Adrenal gland (tissue), 5 donors: ENCODE measurements around the gene GPHN.

Experiments
- POLR2A ChIP-seq, 2 donors: fragments of 450-650 bp; IDR thresholded peaks; one replicate each; pipeline ENCODE4 v1.6.1; 2017; ENCODE audit warnings: antibody characterized with exemption in 2 of 2, mild to moderate bottlenecking in 2 of 2, moderate library complexity in 1 of 2
- TF ChIP-seq, protein P1 (sequence below), 6 experiments: fragments of 450-650 bp in 4 of 6; fragments of 200-600 bp in 2 of 6; sonication (generic) in 1 of 6; IDR thresholded peaks; 1 replicate in 5 of 6; 2 replicates in 1 of 6; pipeline versions ENCODE4 v1.5.1 to v1.8.0; 2016 to 2021; ENCODE audit warnings: antibody characterized with exemption in 6 of 6, mild to moderate bottlenecking in 2 of 6, moderate library complexity in 1 of 6
- donor health status: DM: no; HTN: no; CAD: no.

DNA sequence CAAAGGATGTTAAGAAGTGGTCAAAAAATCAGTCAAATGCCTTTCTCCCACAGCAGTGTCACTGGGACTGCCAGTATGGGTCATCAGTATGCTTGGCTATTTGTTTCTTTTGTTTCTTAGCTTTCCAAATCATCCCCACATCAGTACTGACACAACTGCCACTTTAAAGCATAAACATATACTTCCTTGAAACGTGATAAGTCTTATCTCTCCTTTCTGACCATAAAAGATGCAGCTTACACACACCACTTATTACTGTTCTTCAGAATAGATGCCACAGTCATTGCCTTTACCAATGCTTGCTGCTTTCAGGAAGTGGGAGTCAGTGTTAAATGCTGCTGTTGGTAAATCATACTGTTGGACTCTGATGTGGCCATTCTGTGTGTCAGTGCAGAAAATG, 662.7 kb downstream of the GPHN start:
- TF ChIP-seq POLR2A (IDR thresholded peaks at IDR 0.05): no peak
- TF ChIP-seq, protein P1, sequence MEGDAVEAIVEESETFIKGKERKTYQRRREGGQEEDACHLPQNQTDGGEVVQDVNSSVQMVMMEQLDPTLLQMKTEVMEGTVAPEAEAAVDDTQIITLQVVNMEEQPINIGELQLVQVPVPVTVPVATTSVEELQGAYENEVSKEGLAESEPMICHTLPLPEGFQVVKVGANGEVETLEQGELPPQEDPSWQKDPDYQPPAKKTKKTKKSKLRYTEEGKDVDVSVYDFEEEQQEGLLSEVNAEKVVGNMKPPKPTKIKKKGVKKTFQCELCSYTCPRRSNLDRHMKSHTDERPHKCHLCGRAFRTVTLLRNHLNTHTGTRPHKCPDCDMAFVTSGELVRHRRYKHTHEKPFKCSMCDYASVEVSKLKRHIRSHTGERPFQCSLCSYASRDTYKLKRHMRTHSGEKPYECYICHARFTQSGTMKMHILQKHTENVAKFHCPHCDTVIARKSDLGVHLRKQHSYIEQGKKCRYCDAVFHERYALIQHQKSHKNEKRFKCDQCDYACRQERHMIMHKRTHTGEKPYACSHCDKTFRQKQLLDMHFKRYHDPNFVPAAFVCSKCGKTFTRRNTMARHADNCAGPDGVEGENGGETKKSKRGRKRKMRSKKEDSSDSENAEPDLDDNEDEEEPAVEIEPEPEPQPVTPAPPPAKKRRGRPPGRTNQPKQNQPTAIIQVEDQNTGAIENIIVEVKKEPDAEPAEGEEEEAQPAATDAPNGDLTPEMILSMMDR (IDR thresholded peaks at IDR 0.05): no peak
